Skin epidermis (tissue), 12 donors: ENCODE results near the gene PSD.

Experiments used
- H3K27ac ChIP-seq, 21 experiments: fragments of 200-600 bp; sonication (generic) in 11 of 21; one replicate each; pipeline ENCODE4 v1.5.0; 2020; ENCODE audit warnings: mild to moderate bottlenecking in 3 of 21, inconsistent platforms in 2 of 21, moderate library complexity in 2 of 21
- H3K4me3 ChIP-seq, 7 experiments: fragments of 200-600 bp; sonication (generic) in 2 of 7; one replicate each; pipeline ENCODE4 v1.5.0; 2020; ENCODE audit warnings: inconsistent platforms in 2 of 7, mild to moderate bottlenecking in 2 of 7, moderate library complexity in 1 of 7

PSD gene

DNA sequence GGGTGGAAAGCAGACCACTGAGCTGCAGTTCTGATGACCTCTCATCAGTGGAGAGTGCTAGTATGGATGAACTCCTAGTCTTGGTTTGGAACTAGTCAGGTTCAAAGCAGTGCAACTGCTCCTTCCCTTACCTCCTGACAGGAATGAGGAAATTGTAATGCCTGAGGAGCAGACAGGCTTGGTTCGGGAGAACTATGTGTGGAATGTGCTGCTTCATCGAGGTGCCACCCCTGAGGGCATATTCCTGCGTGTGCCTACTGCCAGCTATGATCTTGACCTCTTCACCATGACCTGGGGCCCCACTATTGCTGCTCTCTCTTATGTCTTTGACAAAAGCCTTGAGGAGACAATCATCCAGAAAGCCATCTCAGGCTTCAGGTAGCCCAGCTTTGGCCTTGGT is 50.5 kb downstream of the PSD start:
- no peak overlapping the region for H3K27ac ChIP-seq
- no peak overlapping the region for H3K4me3 ChIP-seq

DNA sequence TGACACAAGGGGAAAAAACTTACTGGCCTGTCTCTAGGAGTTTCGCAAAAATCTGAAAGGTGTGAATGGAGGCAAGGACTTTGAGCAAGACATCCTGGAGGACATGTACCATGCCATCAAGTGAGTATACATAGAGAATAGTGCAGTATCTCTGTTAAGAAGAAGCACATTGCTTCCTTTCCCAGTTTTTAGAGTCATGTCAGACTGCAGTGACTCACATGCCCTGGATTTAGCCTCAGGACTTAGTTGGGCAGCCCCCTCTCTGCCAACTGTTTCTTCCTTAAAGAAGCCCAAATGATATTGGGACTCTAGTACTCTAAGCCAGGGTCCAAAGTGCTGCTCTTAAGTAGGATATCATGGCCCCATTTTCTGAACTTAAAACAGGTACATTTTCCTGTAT is 51.1 kb downstream of the PSD start:
- H3K27ac ChIP-seq, result no peak overlapping the region
- no peak overlapping the region for H3K4me3 ChIP-seq

DNA sequence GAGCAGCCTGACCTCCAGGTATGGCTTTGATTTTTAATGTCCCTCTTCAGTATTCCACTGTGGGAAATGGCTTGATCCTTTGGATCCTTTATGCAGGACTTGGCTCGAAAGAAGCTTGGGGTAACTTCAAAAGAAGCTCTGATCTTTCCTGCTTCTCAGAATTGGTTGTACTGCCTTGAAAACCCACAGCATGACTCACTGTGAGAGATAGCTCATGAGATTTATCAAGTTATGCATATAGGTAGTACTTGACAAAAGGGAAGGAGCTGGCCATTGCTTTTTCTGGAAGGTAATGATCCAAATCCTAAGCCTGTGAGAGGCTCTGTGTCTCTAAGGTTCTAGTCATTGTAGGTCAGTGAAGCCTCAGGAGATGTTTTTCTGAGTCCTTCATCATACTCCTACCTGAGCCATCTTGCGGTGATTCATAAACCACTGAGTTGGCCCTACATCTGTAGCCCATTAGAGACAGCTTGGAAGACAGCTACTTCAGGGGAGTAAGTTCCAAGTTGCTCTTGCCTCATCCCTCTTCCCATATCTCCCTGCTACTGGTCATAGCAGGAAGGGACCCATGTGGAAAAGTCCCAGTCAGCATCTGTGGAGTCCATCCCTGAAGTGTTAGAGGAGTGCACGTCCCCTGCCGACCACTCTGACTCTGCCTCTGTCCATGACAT is 59.7 kb downstream of the PSD start:
- no peak overlapping the region for H3K4me3 ChIP-seq
- no peak overlapping the region for H3K27ac ChIP-seq

DNA sequence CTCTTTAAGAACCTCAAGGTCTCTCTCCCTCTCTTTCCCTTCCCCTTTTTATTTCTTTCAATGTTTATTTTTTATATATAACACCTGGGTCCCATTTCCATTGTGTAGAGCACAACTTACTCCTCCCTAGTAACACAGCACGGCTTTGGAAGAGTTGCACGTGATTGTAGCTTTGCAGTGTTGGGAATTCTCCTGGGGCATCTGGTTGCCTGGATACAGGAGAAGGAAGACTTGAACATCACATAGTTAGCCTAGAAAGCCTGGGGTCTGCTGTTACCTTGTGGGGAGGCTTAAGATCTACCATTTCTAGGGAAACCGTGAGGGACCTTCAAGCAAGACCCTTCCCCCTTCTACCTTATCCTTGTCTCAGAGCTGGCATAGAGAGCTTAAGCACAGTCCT is 64.1 kb downstream of the PSD start:
- H3K27ac ChIP-seq, result no peak overlapping the region
- H3K4me3 ChIP-seq, result no peak overlapping the region
